ENCODE data around the gene SSNA1. TPM values are rescaled to one million over a fixed set of nuclear protein-coding genes. Genes with fewer than 3 reads are reported as not detected.
A peak's percentile ranks its signal among the peaks of the same experiment; 100 is the strongest.

SSNA1 gene
- polyA plus RNA-seq, 1 experiment: 35.0 TPM

GRCh38 chr9:137172901-137173795 is 15.3 kb upstream of the SSNA1 start:
- Histone ChIP-seq H3K9me3 (ENCODE audit: control insufficient read depth, insufficient read depth, low read length) (no peaks in the 10 kb centered on the region; the same call in 1 of the 2 replicates), H3K4me3 (ENCODE audit: low read depth, low read length) (no peak overlapping the region), H3K27ac (ENCODE audit: low read depth, low read length) (no peak overlapping the region), H3K27me3 (ENCODE audit: control insufficient read depth, insufficient read depth, low read length) (peaks cover 32% of the 10 kb centered on the region)
- POLR2A ChIA-PET: interaction anchor here (2.0 kb wide), 1 partner anchor 44 kb away, joined by 4 read pairs; no protein-coding TSS in a partner anchor
- TF ChIP-seq CTCF (IDR thresholded peaks at IDR 0.05; ENCODE audit: low read depth, low read length): no peak
- no peak for DNase-seq (ENCODE audit: low read depth, low spot score)
- CTCF ChIA-PET: interaction anchor here (0.6 kb wide), 1 partner anchor 348 kb away, joined by 3 read pairs; no protein-coding TSS in a partner anchor

- H3K27ac ChIP-seq (ENCODE audit: low read depth, low read length): no peak overlapping the region
- TF ChIP-seq CTCF (IDR thresholded peaks at IDR 0.05; ENCODE audit: low read depth, low read length): no peak
- H3K9me3 ChIP-seq (ENCODE audit: control insufficient read depth, insufficient read depth, low read length): no peaks in the 10 kb centered on the region; the same call in 1 of the 2 replicates
- H3K27me3 ChIP-seq (ENCODE audit: control insufficient read depth, insufficient read depth, low read length): peaks cover 31% of the 10 kb centered on the region
- ChIA-PET CTCF (interaction anchor here (0.6 kb wide), 1 partner anchor 349 kb away, joined by 3 read pairs; no protein-coding TSS in a partner anchor), POLR2A (interaction anchor here (0.9 to 2.0 kb wide), 2 partner anchors 27 to 44 kb away, joined by 3 to 4 read pairs; partner anchors contain the start of gene TPRN)
- no peak overlapping the region for H3K4me3 ChIP-seq (ENCODE audit: low read depth, low read length)
- no peak for DNase-seq (ENCODE audit: low read depth, low spot score)
Measured at GRCh38 chr9:137173796-137174664, 14.4 kb upstream of the SSNA1 start.

- H3K9me3 ChIP-seq (ENCODE audit: control insufficient read depth, insufficient read depth, low read length): no peaks in the 10 kb centered on the region; the same call in 1 of the 2 replicates
- no peak overlapping the region for H3K27ac ChIP-seq (ENCODE audit: low read depth, low read length)
- no peak for DNase-seq (ENCODE audit: low read depth, low spot score)
- ChIA-PET CTCF (interaction anchor here (1.7 kb wide), 1 partner anchor 62 kb away, joined by 4 read pairs; no protein-coding TSS in a partner anchor), POLR2A (interaction anchor here (0.7 to 0.9 kb wide), 2 partner anchors 18 to 26 kb away, joined by 3 to 9 read pairs; partner anchors contain the start of gene TPRN)
- no peak for TF ChIP-seq CTCF (IDR thresholded peaks at IDR 0.05; ENCODE audit: low read depth, low read length)
- peaks cover 29% of the 10 kb centered on the region for H3K27me3 ChIP-seq (ENCODE audit: control insufficient read depth, insufficient read depth, low read length)
- H3K4me3 ChIP-seq (ENCODE audit: low read depth, low read length): no peak overlapping the region
Measured at GRCh38 chr9:137174722-137175293, 13.7 kb upstream of the SSNA1 start.

GRCh38 chr9:137175345-137175961 is 13.0 kb upstream of the SSNA1 start:
- ChIA-PET CTCF (interaction anchor here (1.7 kb wide), 1 partner anchor 61 kb away, joined by 4 read pairs; no protein-coding TSS in a partner anchor), POLR2A (interaction anchor here (0.7 kb wide), 1 partner anchor 19 kb away, joined by 9 read pairs; no protein-coding TSS in a partner anchor)
- Histone ChIP-seq H3K27me3 (ENCODE audit: control insufficient read depth, insufficient read depth, low read length) (peaks cover 23% of the 10 kb centered on the region), H3K4me3 (ENCODE audit: low read depth, low read length) (no peak overlapping the region), H3K27ac (ENCODE audit: low read depth, low read length) (no peak overlapping the region), H3K9me3 (ENCODE audit: control insufficient read depth, insufficient read depth, low read length) (no peaks in the 10 kb centered on the region; the same call in 1 of the 2 replicates)
- DNase-seq (ENCODE audit: low read depth, low spot score): no peak
- TF ChIP-seq CTCF (IDR thresholded peaks at IDR 0.05; ENCODE audit: low read depth, low read length): 0 out of 2 replicates have a peak, but pooled peaks have one; percentile 30
